HG02759 (cell line): Measurements from ENCODE around the gene UBXN2A.
"Not testable (repeated sequence)": the region's sequence is repeated elsewhere in the genome, so short reads cannot be mapped to it uniquely, and the experiment has no call there.

ENCODE experiments used
- ATAC-seq: cut with Tn5 transposase; IDR thresholded peaks from one replicate; pipeline ENCODE4 v1.9.1; 2021; ENCODE audit warnings: mild to moderate bottlenecking, moderate library complexity; ENCODE audit not compliant: unreplicated experiment

Gene UBXN2A

GRCh38 chr2:23940718-23941620 lies 706 bp downstream of the UBXN2A start:
- ATAC-seq, result peak; percentile 62

- no peak for ATAC-seq
These were observed 1.4 kb downstream of the UBXN2A start for GRCh38 chr2:23941644-23942043.

GRCh38 chr2:23943666-23944065 lies 3.4 kb downstream of the UBXN2A start:
- ATAC-seq, result no peak

GRCh38 chr2:23944527-23944926 lies 4.3 kb downstream of the UBXN2A start:
- no peak for ATAC-seq

- ATAC-seq, result no peak
These were observed 4.7 kb downstream of the UBXN2A start for GRCh38 chr2:23944976-23945375.

- no peak for ATAC-seq
These were observed 7.1 kb downstream of the UBXN2A start for GRCh38 chr2:23947350-23947749.

GRCh38 chr2:23952558-23952957 lies 12.3 kb downstream of the UBXN2A start:
- not testable (repeated sequence) for ATAC-seq

GRCh38 chr2:23953625-23954024 lies 13.4 kb downstream of the UBXN2A start:
- ATAC-seq, result no peak

GRCh38 chr2:23954325-23955014 lies 14.2 kb downstream of the UBXN2A start:
- ATAC-seq, result no peak

- ATAC-seq, result no peak
These were observed 27.6 kb downstream of the UBXN2A start for GRCh38 chr2:23967846-23968245.

GRCh38 chr2:23976883-23977282 lies 36.6 kb downstream of the UBXN2A start:
- ATAC-seq, result no peak

GRCh38 chr2:23988371-23988770 lies 48.1 kb downstream of the UBXN2A start:
- ATAC-seq, result no peak

GRCh38 chr2:23992931-23993330 lies 52.7 kb downstream of the UBXN2A start:
- ATAC-seq, result no peak

- no peak for ATAC-seq
These were observed 53.5 kb downstream of the UBXN2A start for GRCh38 chr2:23993736-23994269.

- ATAC-seq, result no peak
These were observed 54.3 kb downstream of the UBXN2A start for GRCh38 chr2:23994567-23994966.

- no peak for ATAC-seq
These were observed 67.4 kb downstream of the UBXN2A start for GRCh38 chr2:24007693-24008092.

GRCh38 chr2:24008672-24009366 lies 68.6 kb downstream of the UBXN2A start:
- no peak for ATAC-seq

GRCh38 chr2:24009367-24009679 lies 69.1 kb downstream of the UBXN2A start:
- no peak for ATAC-seq

- no peak for ATAC-seq
These were observed 69.6 kb downstream of the UBXN2A start, which contains the start of gene MFSD2B for GRCh38 chr2:24009680-24010476. Gene MFSD2B (plus strand): TSS chr2:24010085. CDS start chr2:24010097, 12 bp downstream.

GRCh38 chr2:24010477-24011249 lies 70.4 kb downstream of the UBXN2A start:
- no peak for ATAC-seq
